Hematopoietic multipotent progenitor cell treated with erythropoietin and hydrocortisone succinate and interleukin-3 and kit ligand, for 8 days (in vitro differentiated cells): ENCODE data around the gene GNAT1.

Source experiments
- DNase-seq: peaks from one replicate; pipeline ENCODE4 v3.0.0-alpha.2; 2015

Gene GNAT1

DNA sequence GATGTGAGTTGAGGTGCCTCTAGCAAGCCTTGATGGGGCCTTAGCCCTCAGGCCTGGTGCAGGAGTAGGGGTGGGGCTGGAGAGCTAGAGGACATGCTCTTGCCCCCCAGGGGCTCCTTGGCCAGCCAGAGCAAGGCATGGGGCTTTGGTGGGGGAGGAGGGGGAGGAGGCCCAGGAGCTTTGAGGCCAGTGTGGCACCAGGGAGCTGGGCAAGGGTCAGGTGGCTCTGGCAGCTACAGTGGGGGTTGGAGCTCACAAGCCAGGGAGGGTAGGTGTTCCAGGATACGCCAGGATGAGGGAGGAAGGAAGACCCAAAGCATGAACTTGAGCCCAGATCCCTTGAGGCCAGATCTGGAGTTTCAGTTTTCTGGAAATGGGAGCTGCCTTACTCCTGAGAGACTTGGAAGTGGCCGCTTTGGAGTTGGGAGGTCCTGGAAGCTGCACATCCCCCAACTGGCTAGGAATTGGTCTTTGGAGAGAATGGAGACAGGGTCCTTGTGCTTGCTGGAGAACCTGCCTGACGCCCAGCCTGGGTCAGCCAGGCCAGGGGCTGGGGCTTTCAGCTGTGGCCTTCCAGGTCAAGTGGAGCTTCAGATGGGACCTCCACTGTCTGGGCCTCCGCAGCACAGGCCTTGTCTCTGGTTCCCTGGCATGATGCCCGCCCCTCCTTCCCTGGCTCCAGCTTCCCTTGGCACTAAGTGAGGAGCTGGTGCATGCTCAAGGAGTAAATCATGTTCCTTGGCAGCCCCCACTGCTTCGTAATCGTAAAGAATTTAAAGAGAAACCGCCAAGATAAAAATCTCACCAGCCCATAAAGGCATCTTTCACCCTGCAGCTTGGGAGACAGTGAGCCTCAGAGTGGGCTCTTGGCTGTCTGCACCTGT lies 27.6 kb upstream of the GNAT1 start:
- DNase-seq, result no peak

GRCh38 chr3:50164481-50164880 lies 26.9 kb upstream of the GNAT1 start:
- no peak for DNase-seq

- DNase-seq, result no peak
These were observed 26.2 kb upstream of the GNAT1 start for GRCh38 chr3:50164984-50165909.

DNA sequence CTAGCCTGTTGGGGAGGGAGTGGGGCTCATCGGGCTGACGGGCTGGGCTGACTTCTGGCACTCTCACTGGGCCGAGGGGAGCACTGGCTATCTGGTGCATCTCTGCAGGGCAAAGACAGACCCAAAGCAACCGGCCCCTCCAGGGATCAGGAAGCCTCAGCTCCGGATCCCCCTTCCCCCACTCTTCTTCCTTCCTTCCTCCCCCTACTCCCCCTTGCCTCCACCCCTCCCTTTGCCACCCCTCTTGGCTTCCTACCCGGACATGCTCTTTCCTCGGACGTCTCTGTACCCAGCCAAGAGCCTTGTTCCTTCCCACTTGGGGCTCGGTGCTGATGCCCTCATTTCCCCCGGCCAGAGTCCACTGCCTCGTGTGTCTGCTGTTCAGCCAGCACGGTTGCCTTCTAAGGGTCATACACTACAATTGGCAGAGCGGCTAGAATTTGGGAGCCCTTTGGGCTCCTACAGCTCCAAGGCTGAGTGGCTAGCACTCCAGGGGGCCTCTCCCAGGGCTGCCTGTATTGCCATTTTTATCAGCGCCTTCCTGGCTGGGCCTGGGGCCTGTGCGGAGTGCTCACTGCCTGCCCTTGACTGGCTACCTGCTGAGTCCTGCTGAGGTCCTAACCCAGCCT lies 25.4 kb upstream of the GNAT1 start:
- no peak for DNase-seq

GRCh38 chr3:50166620-50167019 lies 24.8 kb upstream of the GNAT1 start:
- no peak for DNase-seq

GRCh38 chr3:50167069-50167840 lies 24.2 kb upstream of the GNAT1 start:
- no peak for DNase-seq

GRCh38 chr3:50167841-50168209 lies 23.6 kb upstream of the GNAT1 start:
- DNase-seq, result no peak

GRCh38 chr3:50168388-50168787 lies 23.0 kb upstream of the GNAT1 start:
- no peak for DNase-seq

DNA sequence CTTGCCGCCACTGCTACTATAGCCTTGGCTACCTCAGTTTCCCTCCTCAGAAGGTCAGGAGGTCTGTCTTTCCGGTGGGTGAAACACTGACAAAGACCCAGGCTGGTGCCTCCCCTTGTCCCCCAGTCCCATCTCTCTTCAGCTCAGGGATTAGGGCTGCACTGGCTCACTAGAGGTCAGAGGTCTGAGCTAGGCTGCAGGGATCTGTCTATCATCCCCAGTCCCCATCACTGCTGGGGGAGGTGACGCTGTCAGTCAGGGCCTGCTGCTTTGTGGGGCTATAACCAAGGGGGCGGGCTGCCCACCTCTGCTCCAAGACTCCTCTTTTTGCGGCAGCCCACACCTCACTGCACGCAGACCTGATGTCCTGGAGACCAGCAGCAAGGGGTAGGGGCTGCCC lies 22.6 kb upstream of the GNAT1 start:
- no peak for DNase-seq

DNA sequence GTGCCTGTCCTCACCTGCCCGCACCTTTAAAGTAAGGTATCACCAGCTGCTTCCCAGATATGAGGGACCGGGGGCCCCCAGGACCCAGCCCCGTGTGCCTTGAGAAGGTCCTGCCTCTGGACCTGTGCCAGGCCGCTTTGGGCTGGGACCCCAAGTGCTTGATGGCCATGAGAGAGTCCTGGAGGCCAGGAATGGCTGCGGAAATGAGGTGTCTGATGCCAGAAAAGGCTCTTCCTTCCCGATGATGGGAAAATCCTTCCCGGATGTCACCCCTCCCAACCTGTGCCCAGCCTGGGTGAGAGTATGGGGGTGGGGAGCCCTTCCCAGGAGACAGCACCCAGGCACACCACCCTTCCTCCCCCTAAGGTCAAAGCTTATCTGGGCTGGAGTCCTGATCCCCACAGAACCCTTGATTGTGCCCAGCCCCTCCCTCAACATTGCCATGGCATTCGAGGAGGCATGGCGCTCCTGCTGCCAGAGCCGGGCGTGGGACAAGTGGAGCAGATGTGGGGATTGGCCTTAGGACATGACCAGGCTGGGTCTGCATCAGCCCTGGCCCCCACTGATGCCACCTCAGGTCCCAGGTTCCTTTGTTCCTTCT lies 22.1 kb upstream of the GNAT1 start:
- DNase-seq, result no peak

DNA sequence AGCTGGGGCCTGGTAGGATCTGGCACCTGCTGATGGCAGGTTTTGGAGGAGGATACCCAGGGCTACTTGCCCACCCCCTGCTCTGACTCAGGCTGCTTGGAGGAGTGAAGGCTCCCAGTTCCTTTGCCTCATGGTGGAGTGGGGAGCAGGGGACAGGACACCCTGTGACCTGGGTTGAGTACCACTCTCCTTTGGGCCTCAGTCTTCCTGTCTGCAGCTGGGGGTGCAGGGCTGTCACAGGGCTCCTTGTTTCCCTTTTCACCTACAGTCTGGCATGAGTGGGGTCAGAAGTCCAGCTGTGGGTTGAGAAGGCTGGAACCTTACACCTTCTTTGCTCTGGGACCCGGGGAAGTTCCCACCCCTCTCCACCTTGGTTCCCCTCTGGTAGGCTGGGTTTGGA lies 21.6 kb upstream of the GNAT1 start:
- no peak for DNase-seq

- no peak for DNase-seq
These were observed 20.7 kb upstream of the GNAT1 start for GRCh38 chr3:50170689-50171088.

- no peak for DNase-seq
These were observed 19.7 kb upstream of the GNAT1 start for GRCh38 chr3:50171540-50172301.

- DNase-seq, result peak; percentile 73
These were observed 18.7 kb upstream of the GNAT1 start for GRCh38 chr3:50172626-50173220.

GRCh38 chr3:50173685-50174516 lies 17.5 kb upstream of the GNAT1 start:
- DNase-seq, result peak; percentile 34

DNA sequence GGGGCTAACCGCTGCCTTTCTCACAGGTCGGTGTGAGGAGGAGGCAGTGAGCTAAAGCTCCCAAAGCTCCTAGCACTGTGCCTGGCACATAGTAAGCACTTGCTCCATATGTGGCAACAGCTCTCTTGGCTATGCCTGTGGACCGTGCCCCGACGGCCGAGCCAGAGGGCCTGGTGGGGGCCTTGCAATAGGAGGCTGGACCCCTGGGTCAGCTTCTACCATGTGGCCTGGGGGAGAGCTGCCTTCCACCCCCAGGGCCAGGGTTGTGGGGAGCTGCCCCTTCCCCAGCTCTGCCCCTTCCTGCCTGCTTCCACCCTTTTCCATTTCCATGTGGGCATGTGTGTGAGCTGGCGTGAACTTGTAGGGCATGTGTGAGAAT lies 16.9 kb upstream of the GNAT1 start:
- DNase-seq, result no peak

GRCh38 chr3:50174947-50175524 lies 16.4 kb upstream of the GNAT1 start:
- no peak for DNase-seq

GRCh38 chr3:50177346-50177745 lies 14.1 kb upstream of the GNAT1 start:
- no peak for DNase-seq

DNA sequence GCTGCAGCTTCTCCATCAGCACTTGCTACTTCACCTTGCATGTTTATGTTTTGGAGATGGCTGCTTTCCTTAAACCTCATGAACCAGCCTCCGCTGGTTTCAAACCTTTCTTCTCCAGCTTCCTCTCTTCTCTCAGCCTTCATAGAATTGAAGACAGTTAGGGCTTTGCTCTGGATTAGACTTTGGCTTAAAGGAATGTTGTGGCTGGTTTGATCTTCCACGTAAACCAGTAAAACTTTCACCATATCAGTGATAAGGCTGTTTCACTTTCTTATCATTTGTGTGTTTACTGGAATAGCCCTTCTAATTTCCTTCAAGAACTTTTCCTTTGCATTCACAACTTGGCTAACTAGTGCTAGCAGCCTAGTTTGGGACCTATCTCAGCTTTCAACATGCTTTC lies 11.7 kb upstream of the GNAT1 start:
- DNase-seq, result no peak

GRCh38 chr3:50181985-50182384 lies 9.4 kb upstream of the GNAT1 start:
- no peak for DNase-seq
